K562 (cell line): ENCODE measurements around the gene NSDHL.

ENCODE experiments used
- FOXJ3 ChIP-seq: sonication (generic); formaldehyde crosslinking; IDR thresholded peaks from 2 replicates; pipeline ENCODE4 v1.4.0; 2020; ENCODE audit warnings: mild to moderate bottlenecking, missing genetic modification reagents
- SRF ChIP-seq, 2 experiments: fragments of 250-450, 450-650 bp in 1 of 2; sonication (Bioruptor Pico) in 1 of 2; sonication (generic) in 1 of 2; formaldehyde crosslinking; IDR thresholded peaks; 2 replicates each; pipeline versions ENCODE4 v1.5.0 to v1.5.1; 2020 to 2022; ENCODE audit warnings: mild to moderate bottlenecking in 1 of 2, missing genetic modification reagents in 1 of 2
- ZNF133 ChIP-seq: fragments of 250-450 bp; sonication (Bioruptor Pico); IDR thresholded peaks from 2 replicates; pipeline ENCODE4 v1.4.0; 2020; ENCODE audit warnings: mild to moderate bottlenecking
- ZNF239 ChIP-seq: fragments of 250-450 bp; sonication (Bioruptor Pico); IDR thresholded peaks from 2 replicates; pipeline ENCODE4 v1.4.0; 2020; ENCODE audit warnings: mild to moderate bottlenecking
- ZNF253 ChIP-seq: fragments of 250-450 bp; sonication (Bioruptor Pico); conservative IDR thresholded peaks from 2 replicates; pipeline ENCODE4 v1.6.1; 2021; ENCODE audit warnings: mild to moderate bottlenecking

DNA sequence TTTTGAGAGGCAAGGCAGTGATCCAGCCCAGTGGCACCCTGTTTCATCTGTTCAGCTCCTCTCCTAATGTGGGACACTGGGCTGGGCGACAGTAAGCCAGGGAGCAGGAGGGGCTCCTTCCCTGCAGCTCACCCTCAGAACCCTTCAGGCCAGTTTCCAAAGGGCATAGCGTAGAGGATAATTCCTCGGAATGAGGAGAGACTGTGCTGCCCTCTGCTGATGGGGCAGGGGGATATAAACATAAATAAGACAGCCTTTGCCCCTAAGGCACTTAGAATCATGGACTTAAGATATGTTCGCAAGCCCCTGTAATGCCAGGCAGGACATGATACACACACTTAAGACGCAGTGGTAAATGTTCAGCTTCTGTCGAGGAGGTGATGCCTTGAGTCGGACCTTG lies 39.1 kb downstream of the NSDHL start:
- TF ChIP-seq FOXJ3 (CRISPR knock-in tag) (no peak), SRF (CRISPR knock-in tag; IDR thresholded peaks at IDR 0.05) (no peak), ZNF253 (CRISPR knock-in tag) (no peak), ZNF239 (no peak), ZNF133 (CRISPR knock-in tag) (no peak)
